ENCODE data around the gene TBC1D8B. TPM values are rescaled to one million over a fixed set of nuclear protein-coding genes. Genes with fewer than 3 reads are reported as not detected.
A peak's percentile ranks its signal among the peaks of the same experiment; 100 is the strongest.
"Not testable (repeated sequence)": the region's sequence is repeated elsewhere in the genome, so short reads cannot be mapped to it uniquely, and the experiment has no call there.

TBC1D8B gene
- total RNA-seq, 2 donors from 2014 or later, result 11.6 to 17.9 TPM

DNA sequence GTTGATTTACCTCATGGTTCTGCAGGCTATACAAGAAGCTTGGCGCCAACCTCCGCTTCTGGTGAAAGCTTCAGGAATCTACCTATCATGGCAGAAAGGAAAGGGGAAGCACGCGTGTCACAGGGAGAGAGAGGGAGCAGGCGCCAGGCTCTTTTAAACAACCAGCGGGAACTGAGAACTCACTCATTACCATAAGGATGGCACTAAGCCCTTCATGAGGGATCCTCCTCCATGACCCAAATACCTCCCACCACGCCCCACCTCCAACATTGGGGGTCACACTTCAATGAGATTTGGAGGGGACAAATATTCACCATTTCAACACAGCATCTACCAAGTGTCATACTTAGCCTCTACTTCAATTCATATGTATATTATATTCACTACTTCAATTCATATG lies 18.8 kb upstream of the TBC1D8B start:
- Histone ChIP-seq H3K27me3 (no peaks in the 10 kb centered on the region), H3K27ac (no peak overlapping the region), H3K9me3 (no peaks in the 10 kb centered on the region)

DNA sequence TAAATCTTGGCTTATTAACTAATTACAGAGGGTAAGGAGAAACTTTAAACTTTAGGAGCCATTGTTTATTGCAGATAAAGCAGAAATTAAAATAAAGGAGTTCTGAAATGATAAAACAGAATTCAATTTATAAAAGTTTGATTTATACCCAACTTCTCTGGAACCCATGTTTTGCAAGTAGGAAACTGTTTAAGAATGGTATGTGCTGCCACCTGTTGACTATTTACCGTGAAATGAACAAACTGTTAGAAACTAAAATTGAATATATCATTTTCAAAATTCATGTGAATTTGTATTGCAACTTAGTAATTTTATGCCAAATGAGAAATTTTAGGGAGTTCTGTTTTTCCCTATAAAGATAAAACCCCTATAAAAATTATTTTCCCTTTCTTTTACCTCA lies 11.0 kb upstream of the TBC1D8B start:
- intact Hi-C loops (cut with DNase I), result loop anchor here (10.0 kb wide), 1 partner anchor 307 kb away; no protein-coding TSS in a partner anchor
- Histone ChIP-seq H3K9ac (ENCODE audit: low read depth in 2 of 2, low read length in 2 of 2) (no peak overlapping the region), H3K4me1 (no peaks in the 10 kb centered on the region), H3K4me3 (no peak overlapping the region), H3K27me3 (no peaks in the 10 kb centered on the region), H3K36me3 (no peaks in the 10 kb centered on the region), H3K9me3 (no peaks in the 10 kb centered on the region), H3K27ac (no peak overlapping the region)
- no peak for DNase-seq
- TF ChIP-seq, protein P1, sequence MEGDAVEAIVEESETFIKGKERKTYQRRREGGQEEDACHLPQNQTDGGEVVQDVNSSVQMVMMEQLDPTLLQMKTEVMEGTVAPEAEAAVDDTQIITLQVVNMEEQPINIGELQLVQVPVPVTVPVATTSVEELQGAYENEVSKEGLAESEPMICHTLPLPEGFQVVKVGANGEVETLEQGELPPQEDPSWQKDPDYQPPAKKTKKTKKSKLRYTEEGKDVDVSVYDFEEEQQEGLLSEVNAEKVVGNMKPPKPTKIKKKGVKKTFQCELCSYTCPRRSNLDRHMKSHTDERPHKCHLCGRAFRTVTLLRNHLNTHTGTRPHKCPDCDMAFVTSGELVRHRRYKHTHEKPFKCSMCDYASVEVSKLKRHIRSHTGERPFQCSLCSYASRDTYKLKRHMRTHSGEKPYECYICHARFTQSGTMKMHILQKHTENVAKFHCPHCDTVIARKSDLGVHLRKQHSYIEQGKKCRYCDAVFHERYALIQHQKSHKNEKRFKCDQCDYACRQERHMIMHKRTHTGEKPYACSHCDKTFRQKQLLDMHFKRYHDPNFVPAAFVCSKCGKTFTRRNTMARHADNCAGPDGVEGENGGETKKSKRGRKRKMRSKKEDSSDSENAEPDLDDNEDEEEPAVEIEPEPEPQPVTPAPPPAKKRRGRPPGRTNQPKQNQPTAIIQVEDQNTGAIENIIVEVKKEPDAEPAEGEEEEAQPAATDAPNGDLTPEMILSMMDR (IDR thresholded peaks at IDR 0.05), result no peak

More for the DNA sequence above, 18.8 kb upstream of the TBC1D8B start:
- H3K36me3 ChIP-seq, result no peaks in the 10 kb centered on the region
- no peaks in the 10 kb centered on the region for H3K4me1 ChIP-seq
- H3K9ac ChIP-seq (ENCODE audit: low read depth in 2 of 2, low read length in 2 of 2), result no peak overlapping the region
- no peak for DNase-seq
- no peak overlapping the region for H3K4me3 ChIP-seq
- TF ChIP-seq, protein P1 (IDR thresholded peaks at IDR 0.05), result no peak
- intact Hi-C loops (cut with DNase I), result no loop called here

DNA sequence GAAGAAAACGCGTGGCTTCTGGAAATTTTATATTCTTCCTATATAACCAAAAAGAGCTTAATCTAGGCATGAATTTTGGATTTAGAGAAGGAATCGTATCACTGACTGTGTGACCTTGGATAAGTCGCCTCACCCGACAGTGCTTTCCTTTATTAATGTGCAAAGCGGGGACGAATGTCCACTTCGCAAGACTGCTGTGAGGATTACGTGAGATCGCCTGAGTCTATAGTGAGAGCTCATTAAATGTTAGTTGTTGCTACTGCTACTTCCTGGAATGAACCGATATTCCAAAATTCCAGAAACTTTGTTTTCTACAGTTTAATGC lies 448 bp upstream of the TBC1D8B start:
- Histone ChIP-seq H3K27me3 (no peaks in the 10 kb centered on the region), H3K9me3 (no peaks in the 10 kb centered on the region), H3K27ac (peak overlapping the region; percentile 4), H3K4me3 (peak overlapping the region; percentile 47), H3K4me1 (no peaks in the 10 kb centered on the region), H3K36me3 (no peaks in the 10 kb centered on the region), H3K9ac (ENCODE audit: low read depth in 2 of 2, low read length in 2 of 2) (peak overlapping the region; percentile 13 to 64)
- TF ChIP-seq, protein P1 (IDR thresholded peaks at IDR 0.05), result no peak
- no peak for DNase-seq
- intact Hi-C loops (cut with DNase I), result no loop called here

DNA sequence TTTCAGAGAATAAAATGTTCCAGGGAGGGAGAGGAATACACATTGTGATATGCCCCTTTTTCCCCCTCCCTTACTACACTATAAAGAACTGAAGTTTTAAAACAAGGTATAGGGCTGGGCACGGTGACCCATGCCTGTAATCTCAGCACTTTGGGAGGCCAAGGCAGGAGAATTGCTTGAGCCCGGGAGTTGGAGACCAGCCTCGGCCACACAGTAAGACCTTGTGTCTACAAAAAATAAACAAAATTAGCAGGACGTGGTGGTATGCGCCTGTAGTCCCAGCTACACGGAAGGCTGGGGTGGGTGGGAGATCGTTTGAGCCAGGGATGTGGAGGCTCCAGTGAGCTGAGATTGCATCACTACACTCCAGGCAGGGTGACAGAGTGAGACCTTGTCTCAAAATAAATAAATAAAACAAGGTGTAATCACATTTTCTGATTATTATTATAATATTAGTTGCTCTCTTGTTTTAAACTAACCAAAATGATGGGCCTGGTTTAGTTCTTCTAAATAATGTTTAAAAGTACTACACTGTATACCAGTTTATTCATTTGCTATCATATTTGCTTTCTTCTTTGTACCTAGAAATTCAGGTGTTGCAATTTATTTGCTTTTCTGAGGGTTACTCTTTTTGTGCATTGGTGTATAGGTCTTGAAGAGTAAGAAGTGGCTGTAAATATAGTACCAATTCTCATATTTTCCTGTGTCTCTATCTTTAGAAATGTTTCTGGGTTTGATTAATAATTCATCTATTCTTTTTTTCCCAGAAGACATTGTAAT lies 8.8 kb downstream of the TBC1D8B start:
- Histone ChIP-seq H3K36me3 (no peaks in the 10 kb centered on the region), H3K27ac (no peak overlapping the region), H3K9ac (ENCODE audit: low read depth in 2 of 2, low read length in 2 of 2) (no peak overlapping the region), H3K4me3 (no peak overlapping the region), H3K4me1 (no peaks in the 10 kb centered on the region), H3K27me3 (no peaks in the 10 kb centered on the region), H3K9me3 (no peaks in the 10 kb centered on the region)
- intact Hi-C loops (cut with DNase I), result no loop called here
- TF ChIP-seq, protein P1 (IDR thresholded peaks at IDR 0.05), result no peak
- DNase-seq, result no peak

DNA sequence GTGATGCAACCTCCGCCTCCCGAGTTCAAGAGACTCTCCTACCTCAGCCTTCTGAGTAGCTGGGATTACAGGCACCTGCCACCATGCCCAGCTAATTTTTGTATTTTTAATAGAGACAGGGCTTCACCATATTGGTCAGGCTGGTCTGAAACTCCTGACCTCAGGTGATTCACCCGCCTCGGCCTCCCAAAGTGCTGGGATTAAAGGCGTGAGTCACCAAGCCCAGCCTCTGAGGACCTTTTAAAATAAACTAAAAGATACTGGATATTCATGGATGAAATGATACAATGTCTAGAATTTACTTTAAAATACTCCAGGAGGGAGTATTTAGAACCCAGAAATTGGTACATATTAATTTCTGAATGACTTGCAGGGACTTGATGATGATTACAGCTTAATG lies 10.5 kb downstream of the TBC1D8B start:
- DNase-seq; H3K9ac ChIP-seq (ENCODE audit: low read depth in 2 of 2, low read length in 2 of 2); H3K27me3 ChIP-seq; H3K4me3 ChIP-seq; H3K27ac ChIP-seq; H3K36me3 ChIP-seq; H3K4me1 ChIP-seq; intact Hi-C loops (cut with DNase I); H3K9me3 ChIP-seq: not testable (repeated sequence)

DNA sequence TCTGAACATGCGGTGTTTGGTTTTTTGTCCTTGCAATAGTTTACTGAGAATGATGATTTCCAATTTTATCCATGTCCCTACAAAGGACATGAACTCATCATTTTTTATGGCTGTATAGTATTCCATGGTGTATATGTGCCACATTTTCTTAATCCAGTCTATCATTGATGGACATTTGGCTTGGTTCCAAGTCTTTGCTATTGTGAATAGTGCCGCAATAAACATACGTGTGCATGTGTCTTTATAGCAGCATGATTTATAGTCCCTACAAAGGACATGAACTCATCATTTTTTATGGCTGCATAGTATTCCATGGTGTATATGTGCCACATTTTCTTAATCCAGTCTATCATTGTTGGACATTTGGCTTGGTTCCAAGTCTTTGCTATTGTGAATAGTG lies 11.6 kb downstream of the TBC1D8B start:
- DNase-seq; H3K4me3 ChIP-seq; intact Hi-C loops (cut with DNase I): not testable (repeated sequence)

More for the DNA sequence above, 11.6 kb downstream of the TBC1D8B start:
- H3K27me3 ChIP-seq; H3K9me3 ChIP-seq; H3K9ac ChIP-seq (ENCODE audit: low read depth in 2 of 2, low read length in 2 of 2); H3K36me3 ChIP-seq; H3K27ac ChIP-seq; H3K4me1 ChIP-seq: not testable (repeated sequence)

All from colonic mucosa (tissue), 4 donors.